Natural killer cell (primary cell): Measurements from ENCODE around the gene NACC2. TPM values are rescaled to one million over a fixed set of nuclear protein-coding genes. Genes with fewer than 3 reads are reported as not detected.

ENCODE experiments used
- ATAC-seq, 3 donors: fragments of 150-1000 bp in 2 of 3; fragments of 200-7000 bp in 1 of 3; cut with Tn5 transposase; 1 replicate in 1 of 3; 2 replicates in 2 of 3; pipeline ENCODE4 v1.10.0; 2021; ENCODE audit warnings: mild to moderate bottlenecking in 2 of 3, moderate library complexity in 2 of 3
- DNase-seq, 2 donors: peaks; one replicate each; pipeline versions ENCODE4 v3.0.0 to v3.0.0-alpha.2; 2013 to 2021; ENCODE audit warnings: mixed read lengths in 1 of 2
- H3K27ac ChIP-seq: one replicate; pipeline ENCODE4 v1.5.1; 2013; ENCODE audit warnings: mild to moderate bottlenecking, low read length
- H3K27me3 ChIP-seq: one replicate; pipeline ENCODE4 v1.6.1; 2013; ENCODE audit warnings: low read length; ENCODE audit not compliant: control insufficient read depth, insufficient read depth
- H3K36me3 ChIP-seq: one replicate; pipeline ENCODE4 v1.6.1; 2013; ENCODE audit warnings: low read length; ENCODE audit not compliant: control insufficient read depth, insufficient read depth
- H3K4me1 ChIP-seq: one replicate; pipeline ENCODE4 v1.6.1; 2013; ENCODE audit warnings: low read length; ENCODE audit not compliant: control insufficient read depth, insufficient read depth
- H3K4me3 ChIP-seq: one replicate; pipeline ENCODE4 v1.5.1; 2013; ENCODE audit warnings: low read length
- H3K9me3 ChIP-seq: one replicate; pipeline ENCODE4 v1.6.1; 2013; ENCODE audit warnings: low read length; ENCODE audit not compliant: control insufficient read depth, insufficient read depth
- H3K27ac Mint-ChIP-seq, 2 donors: one replicate each; pipeline ENCODE4 v1.8.0; 2022; ENCODE audit warnings: mild to moderate bottlenecking in 2 of 2, mixed read lengths in 2 of 2, moderate library complexity in 1 of 2
- H3K27me3 Mint-ChIP-seq, 2 donors: one replicate each; pipeline ENCODE4 v1.8.0; 2022; ENCODE audit warnings: low read depth in 2 of 2, mixed read lengths in 2 of 2
- H3K36me3 Mint-ChIP-seq: one replicate; pipeline ENCODE4 v1.8.0; 2022; ENCODE audit warnings: mixed read lengths
- H3K4me1 Mint-ChIP-seq, 2 donors: one replicate each; pipeline ENCODE4 v1.8.0; 2022; ENCODE audit warnings: mixed read lengths in 2 of 2
- H3K4me3 Mint-ChIP-seq: one replicate; pipeline ENCODE4 v1.8.0; 2022; ENCODE audit warnings: mild to moderate bottlenecking, moderate library complexity, mixed read lengths
- H3K9me3 Mint-ChIP-seq, 2 donors: one replicate each; pipeline ENCODE4 v1.8.0; 2022; ENCODE audit warnings: mixed read lengths in 2 of 2
- WGBS: methylation state at CpG from one replicate; pipeline ENCODE4 v1.1.7; 2013; ENCODE audit warnings: missing lambda C conversion rate; ENCODE audit not compliant: insufficient coverage; 5-methylcytosine and 5-hydroxymethylcytosine counted together
- intact Hi-C: fragments of 100-400 bp; cut with micrococcal nuclease; formaldehyde crosslinking; loops from one replicate; pipeline ENCODE4 v1.14.2; 2022
- total RNA-seq, 4 donors: library from RNA; stranded (reverse); fragments of 120-200 nt in 1 of 4; gene quantifications; one replicate each; pipeline versions ENCODE4 v1.2.3 to v1.2.4, GENCODE V29; 2013 to 2022
- TF ChIP-seq, protein P1 (sequence below): fragments of 200-600 bp; IDR thresholded peaks from one replicate; pipeline ENCODE4 v1.8.0; 2022; ENCODE audit warnings: antibody characterized with exemption

The NACC2 gene
- total RNA-seq, 3 donors from 2014 or later (not counting 1 experiment from before 2014, with no cell fraction given): 14.5 to 21.6 (median 21.2) TPM

DNA sequence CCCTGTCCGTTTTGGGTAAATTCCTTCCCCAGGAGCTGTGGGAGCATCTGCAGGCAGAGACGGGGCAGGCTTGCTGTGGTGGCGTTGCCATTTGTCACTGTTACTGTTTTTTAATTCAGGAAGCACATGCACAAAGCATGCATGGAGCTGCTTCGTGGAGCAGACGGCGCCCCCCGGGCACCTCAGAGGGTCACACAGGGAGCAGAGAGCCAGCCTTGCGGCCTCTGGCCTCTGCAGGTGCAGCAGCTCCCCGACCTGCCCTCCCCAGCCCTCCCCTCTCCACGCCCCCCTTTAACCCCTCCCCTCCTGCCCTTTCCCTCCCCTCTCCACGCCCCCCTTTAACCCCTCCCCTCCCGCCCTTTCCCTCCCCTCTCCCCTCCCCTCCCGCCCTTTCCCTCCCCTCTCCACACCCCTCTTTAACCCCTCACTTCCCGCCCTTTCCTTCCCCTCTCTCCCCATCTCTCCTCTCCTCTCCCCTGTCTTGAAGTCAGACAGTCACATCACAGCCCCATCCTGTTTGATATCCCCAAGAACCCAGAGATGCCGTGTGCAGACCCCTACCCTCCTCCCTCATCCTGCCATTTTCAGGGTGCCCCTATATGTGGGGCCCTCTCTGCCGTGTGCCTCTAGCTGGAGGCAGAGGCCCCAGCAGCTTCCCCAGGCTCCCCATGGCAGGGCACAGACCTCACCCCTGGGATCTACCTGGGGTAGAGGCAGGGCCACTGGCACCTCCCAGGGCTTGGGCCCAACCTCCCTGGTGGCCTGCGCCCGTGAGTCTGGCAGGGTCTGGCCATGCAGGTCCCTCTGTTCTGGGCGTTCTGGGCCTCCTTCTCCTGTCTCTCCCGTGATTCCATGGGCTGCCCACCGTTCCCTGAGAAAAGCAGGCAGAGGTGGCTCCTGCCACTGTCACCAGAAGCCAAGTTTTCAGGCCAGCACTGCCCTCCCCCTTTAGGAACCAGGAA is 104.3 kb downstream of the NACC2 start:
- no peaks in the 10 kb centered on the region for H3K9me3 Mint-ChIP-seq
- Histone ChIP-seq H3K4me3 (no peak overlapping the region), H3K9me3 (no peaks in the 10 kb centered on the region), H3K36me3 (no peaks in the 10 kb centered on the region), H3K27ac (no peak overlapping the region), H3K4me1 (peaks cover 49% of the 10 kb centered on the region), H3K27me3 (no peaks in the 10 kb centered on the region)
- no peaks in the 10 kb centered on the region for H3K27me3 Mint-ChIP-seq
- no peak overlapping the region for H3K4me3 Mint-ChIP-seq
- peak overlapping the region in 1 of 2 donors; percentile 44 for H3K27ac Mint-ChIP-seq
- peak; percentile 80 to 82 (median 82) for ATAC-seq
- TF ChIP-seq, protein P1, sequence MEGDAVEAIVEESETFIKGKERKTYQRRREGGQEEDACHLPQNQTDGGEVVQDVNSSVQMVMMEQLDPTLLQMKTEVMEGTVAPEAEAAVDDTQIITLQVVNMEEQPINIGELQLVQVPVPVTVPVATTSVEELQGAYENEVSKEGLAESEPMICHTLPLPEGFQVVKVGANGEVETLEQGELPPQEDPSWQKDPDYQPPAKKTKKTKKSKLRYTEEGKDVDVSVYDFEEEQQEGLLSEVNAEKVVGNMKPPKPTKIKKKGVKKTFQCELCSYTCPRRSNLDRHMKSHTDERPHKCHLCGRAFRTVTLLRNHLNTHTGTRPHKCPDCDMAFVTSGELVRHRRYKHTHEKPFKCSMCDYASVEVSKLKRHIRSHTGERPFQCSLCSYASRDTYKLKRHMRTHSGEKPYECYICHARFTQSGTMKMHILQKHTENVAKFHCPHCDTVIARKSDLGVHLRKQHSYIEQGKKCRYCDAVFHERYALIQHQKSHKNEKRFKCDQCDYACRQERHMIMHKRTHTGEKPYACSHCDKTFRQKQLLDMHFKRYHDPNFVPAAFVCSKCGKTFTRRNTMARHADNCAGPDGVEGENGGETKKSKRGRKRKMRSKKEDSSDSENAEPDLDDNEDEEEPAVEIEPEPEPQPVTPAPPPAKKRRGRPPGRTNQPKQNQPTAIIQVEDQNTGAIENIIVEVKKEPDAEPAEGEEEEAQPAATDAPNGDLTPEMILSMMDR: no peak
- peak in 1 of 2 donors; percentile 89 for DNase-seq
- H3K36me3 Mint-ChIP-seq: no peaks in the 10 kb centered on the region
- peaks cover 0 to 32% of the 10 kb centered on the region in 2 donors for H3K4me1 Mint-ChIP-seq
- intact Hi-C loops: no loop called here
- WGBS: 36% methylated on average over 19 of the region's 21 CpGs

DNA sequence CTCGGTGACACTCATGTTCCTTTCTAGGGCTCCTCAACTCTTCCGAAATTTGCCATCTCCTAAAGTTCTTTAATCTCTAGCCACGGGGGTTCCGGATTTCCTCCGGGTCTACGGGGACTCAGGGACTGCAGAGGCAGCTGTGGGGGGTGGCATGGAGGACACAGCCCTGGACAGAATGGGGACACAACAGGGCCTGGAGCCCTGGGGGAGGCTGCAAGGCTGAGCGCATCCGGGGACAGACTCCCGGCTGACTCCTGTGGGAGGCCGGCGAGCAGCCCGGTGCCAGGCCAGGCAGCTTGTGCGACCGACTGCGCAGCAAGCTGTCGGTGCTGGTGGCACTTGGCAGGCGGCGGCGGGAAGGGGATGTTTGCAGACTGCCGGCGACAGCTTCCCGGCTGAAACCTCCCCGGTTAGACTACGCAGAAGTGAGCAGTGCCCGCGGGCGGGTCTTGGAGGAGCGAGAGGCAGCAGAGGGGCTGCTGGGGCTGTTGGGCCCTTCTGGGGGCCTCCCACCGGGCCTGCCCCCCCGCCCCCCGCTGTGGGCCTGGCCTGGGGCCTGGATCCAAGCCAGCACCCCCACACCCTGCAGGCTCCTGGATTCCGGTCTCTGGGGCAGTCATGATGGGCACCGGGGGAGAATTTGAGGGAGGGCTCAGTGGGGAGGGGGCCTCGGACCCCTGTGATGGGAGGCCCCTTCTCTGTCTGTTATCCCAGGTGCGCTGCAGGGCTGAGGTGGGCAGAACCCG is 105.2 kb downstream of the NACC2 start:
- no peak overlapping the region for H3K27ac Mint-ChIP-seq
- ATAC-seq: peak in 2 of 3 donors; percentile 20 to 27
- no peak overlapping the region for H3K4me3 ChIP-seq
- TF ChIP-seq, protein P1: no peak
- no peaks in the 10 kb centered on the region for H3K9me3 Mint-ChIP-seq
- no peak overlapping the region for H3K27ac ChIP-seq
- H3K27me3 Mint-ChIP-seq: no peaks in the 10 kb centered on the region
- no peaks in the 10 kb centered on the region for H3K36me3 ChIP-seq
- H3K4me3 Mint-ChIP-seq: no peak overlapping the region
- 24% methylated on average over 36 of the region's 36 CpGs for WGBS
- H3K36me3 Mint-ChIP-seq: no peaks in the 10 kb centered on the region
- H3K4me1 Mint-ChIP-seq: peaks cover 0 to 31% of the 10 kb centered on the region in 2 donors
- no peaks in the 10 kb centered on the region for H3K9me3 ChIP-seq
- intact Hi-C loops: no loop called here
- H3K27me3 ChIP-seq: no peaks in the 10 kb centered on the region
- DNase-seq: peak in 1 of 2 donors; percentile 57
- H3K4me1 ChIP-seq: peaks cover 49% of the 10 kb centered on the region

- no peak overlapping the region for H3K27ac Mint-ChIP-seq
- H3K4me1 Mint-ChIP-seq: peaks cover 0 to 25% of the 10 kb centered on the region in 2 donors
- peaks cover 42% of the 10 kb centered on the region for H3K4me1 ChIP-seq
- no peak overlapping the region for H3K4me3 ChIP-seq
- DNase-seq: no peak
- no peaks in the 10 kb centered on the region for H3K27me3 ChIP-seq
- 89% methylated on average over 8 of the region's 8 CpGs for WGBS
- H3K4me3 Mint-ChIP-seq: no peak overlapping the region
- TF ChIP-seq, protein P1: no peak
- no peaks in the 10 kb centered on the region for H3K36me3 Mint-ChIP-seq
- no peak for ATAC-seq
- intact Hi-C loops: no loop called here
- H3K9me3 Mint-ChIP-seq: no peaks in the 10 kb centered on the region
- H3K27ac ChIP-seq: no peak overlapping the region
- no peaks in the 10 kb centered on the region for H3K36me3 ChIP-seq
- H3K27me3 Mint-ChIP-seq: no peaks in the 10 kb centered on the region
- H3K9me3 ChIP-seq: no peaks in the 10 kb centered on the region
Observed at GRCh38 chr9:135989157-135989556, 105.9 kb downstream of the NACC2 start.
